ENCODE data around the gene KCNJ6.

Gene KCNJ6

GRCh38 chr21:37711836-37712568, 204.3 kb downstream of the KCNJ6 start:
- DNase-seq: peak; percentile 28

- DNase-seq: no peak
Observed at GRCh38 chr21:37711286-37711829, 204.9 kb downstream of the KCNJ6 start.

DNA sequence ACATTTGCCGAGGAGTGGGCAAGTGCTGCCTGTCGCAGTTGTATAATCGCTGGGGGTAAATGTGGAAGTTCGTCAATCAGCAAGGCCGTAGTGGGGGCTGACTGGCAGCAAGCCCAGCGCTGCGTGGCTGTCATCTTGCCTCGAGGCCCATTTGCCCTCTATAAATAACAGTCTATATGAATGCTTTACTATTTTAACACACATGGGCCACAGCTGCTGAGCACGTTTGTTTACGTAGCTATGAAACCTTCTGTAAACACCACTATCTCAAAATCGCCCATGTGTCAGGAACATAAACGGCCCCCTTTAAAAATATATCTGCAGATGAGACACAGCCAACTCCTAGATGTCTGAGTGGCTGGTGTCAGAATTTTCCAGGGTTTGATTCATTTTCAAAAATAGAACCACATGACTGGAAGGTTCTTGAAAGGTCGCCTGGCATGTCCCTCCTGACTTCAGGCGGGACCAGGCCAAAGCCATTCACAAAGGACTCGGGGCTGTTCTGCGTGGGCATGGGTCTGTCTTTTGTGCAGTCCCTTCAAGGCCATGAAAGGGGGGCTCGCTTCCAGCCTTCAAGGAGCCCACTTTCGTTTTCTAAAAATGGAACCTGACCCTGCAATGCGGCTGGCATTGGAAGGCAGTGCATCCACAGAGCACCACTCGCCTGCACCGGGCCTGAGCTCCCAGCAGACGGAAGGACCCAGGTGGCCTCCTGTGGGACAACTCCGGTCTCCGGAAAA, 205.5 kb downstream of the KCNJ6 start:
- no peak for DNase-seq

DNA sequence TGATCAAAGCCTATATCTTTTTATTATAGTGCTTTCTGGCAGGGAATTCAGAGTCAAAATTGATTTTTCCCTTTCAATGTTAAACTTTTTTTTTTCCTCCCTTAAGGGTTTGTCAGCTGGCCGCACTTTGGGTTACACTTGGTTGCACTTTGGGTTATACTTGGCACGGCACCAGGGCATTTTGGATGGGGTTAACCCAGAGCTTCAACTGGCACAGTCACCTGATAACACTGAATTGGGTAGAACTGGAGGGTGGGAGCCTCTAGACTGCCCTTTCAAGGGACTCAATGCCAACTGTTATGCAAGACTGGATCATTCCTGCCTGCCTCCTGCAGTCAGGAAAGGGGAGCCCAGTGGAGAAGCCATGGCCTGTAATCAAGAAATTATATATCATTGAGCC, 211.5 kb downstream of the KCNJ6 start:
- no peak for DNase-seq

DNA sequence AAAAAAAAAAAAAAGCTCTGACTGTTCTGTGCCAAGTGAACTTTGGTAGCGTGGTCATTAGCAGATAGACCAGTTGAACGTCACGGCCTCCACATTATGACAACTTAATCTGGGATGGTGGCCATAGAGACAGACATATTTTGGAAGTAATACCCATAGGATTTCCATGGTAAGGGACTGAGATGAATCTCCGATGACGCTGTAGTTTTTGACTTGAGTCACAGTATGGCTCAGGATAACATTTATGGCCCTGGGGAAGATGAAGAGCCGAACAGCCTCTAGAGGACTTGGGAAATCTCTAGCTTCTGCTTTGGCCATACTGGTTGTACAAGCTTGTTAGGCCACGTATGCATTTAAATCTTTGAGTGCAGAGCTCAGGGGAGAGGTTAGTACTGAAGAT, 214.0 kb downstream of the KCNJ6 start:
- no peak for DNase-seq

- peak; percentile 20 for DNase-seq
Observed at GRCh38 chr21:37700641-37701202, 215.5 kb downstream of the KCNJ6 start.

DNA sequence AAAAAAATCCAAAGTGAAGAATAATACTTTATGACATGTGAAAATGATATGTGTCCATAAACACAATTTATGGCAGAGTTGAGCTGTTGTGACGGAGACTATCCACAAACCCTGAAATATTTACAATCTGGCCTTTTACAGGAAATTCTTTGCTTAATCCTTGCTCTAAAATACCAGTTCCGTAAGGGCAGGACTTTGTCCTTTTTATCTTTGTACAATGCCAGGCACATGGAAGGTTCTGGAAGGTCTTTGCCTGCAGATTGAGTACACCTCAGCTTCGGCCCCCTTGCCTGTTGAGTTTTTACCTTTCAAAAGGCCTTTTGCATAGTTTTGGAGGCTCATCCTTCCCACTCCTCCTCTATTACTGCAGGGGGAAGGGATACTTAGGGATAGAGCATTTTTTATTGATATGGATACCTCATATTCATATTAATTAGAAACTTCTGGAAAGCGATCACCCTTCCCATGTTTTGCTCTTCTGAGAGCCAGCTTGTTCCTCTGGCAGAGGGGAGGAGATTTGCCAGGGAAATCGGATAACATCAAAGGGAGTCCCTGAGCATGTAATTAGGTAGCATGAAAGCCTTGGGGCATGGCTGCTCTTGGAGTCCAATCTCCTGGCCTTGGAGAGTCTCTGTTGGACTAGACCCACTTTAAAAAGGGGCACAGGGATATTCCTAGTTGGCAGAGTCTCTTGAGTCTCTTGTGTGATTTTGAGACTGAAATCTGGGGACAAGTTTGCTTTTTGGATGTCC, 217.1 kb downstream of the KCNJ6 start:
- DNase-seq: no peak

- DNase-seq: no peak
Observed at GRCh38 chr21:37696936-37697335, 219.3 kb downstream of the KCNJ6 start.

DNA sequence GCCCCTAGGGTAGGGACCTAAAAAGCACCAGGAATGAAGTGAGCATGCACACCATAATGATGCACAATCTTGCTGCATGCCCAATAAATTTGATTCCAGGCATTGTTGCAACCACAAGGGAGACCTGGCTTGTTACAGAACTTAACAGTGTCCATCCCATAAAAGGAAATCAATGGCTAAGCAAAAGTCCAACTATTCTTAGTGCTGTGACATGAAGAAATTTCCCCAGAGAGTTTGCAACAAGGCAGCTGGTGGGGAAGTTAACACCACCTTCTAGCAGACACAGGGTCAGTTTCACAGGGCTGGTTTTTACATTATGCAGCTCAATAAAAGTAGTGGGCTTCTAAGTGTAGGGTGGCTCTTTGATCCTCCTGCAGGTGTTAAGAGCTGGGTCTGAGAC, 221.1 kb downstream of the KCNJ6 start:
- no peak for DNase-seq

DNA sequence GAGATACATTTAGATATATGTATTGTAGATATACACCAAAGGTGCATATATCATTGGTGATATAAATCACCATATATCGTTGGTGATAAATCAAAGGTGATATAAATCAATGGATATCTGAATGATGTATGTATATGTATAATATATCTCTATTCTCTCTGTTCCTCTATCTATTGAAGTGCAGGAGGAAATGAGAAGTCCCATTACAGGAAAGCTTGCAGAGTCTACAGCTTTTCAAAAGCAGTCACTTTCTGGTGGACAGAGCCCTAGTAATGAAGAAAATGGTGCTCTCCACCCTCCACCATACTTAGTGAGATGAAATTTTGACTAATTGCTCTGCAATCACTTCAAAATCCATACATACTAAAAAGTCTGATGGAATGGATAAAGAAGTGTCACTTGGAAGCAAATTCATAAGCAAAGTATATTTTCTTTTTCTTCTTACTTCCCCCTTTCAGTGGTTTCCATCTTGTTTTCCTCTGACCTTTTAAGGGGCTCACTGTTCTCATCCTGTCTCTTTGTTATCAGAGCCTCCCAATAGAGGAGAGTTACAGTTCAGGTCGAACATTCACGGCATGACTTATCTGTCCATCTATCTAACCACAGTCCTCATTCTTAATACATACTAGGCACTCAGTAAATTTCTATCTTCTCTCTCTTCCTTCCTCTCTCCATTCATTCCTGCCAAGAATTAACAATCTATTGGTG, 227.2 kb downstream of the KCNJ6 start:
- no peak for DNase-seq

DNA sequence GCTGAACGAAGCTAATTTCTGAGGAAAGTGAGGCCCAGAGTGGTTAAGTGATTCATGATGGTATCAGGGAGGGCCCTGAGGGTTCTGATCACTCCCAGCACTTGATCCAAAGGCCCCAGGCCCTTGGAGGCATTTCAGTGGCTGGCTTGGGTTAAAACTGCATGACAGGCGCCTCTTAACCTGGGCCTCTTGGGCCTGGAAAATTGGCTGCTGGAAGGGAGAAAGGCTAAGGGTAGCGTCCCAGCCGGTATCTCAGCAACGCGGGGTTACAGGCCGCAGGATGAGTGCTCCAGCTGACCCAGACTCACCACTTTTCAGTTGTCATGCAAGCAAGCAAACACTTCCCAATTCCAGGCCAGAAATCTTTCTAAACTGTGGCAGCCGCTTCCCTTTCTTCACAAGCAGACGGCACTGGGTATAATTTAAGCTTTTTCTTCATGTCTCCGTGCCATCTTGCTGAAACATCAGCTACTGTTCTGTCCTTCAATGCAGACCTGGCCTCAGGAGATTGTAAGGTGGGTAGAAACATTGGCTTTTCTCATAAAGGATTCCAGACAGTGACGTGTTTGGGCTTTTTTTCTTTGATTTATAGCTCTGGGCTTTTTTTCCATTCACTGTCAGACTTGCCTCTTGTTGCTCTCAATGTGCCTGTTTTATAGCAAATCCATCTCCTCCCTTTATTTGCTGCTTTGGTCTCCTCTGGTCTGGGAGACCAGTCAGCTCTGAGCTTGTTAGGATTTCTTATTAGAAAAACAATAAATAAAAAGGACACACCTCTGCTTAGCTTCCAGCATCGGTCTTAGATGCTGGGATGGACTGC, 229.1 kb downstream of the KCNJ6 start:
- no peak for DNase-seq

- DNase-seq: no peak
Observed at GRCh38 chr21:37684547-37684946, 231.7 kb downstream of the KCNJ6 start.

DNA sequence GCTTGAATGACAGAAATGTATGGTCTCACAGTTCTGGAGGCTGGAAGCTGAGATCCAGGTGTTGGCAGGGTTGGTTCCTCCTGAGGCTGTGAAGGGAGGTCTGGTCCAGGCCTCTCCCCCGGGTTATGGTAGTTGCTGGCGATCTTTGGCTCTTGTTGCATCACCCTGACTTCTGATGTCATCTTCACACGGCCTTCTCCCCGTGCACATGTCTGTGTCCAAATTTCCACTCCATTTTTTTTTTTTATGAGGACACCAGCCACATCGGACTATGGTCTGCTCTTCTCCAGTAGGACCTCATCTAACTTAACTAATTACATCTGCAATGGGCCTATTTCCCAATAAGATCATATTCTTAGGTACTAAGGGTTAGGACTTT, 232.2 kb downstream of the KCNJ6 start:
- no peak for DNase-seq

GRCh38 chr21:37683396-37684114, 232.7 kb downstream of the KCNJ6 start:
- no peak for DNase-seq

GRCh38 chr21:37682966-37683365, 233.3 kb downstream of the KCNJ6 start:
- DNase-seq: no peak

DNA sequence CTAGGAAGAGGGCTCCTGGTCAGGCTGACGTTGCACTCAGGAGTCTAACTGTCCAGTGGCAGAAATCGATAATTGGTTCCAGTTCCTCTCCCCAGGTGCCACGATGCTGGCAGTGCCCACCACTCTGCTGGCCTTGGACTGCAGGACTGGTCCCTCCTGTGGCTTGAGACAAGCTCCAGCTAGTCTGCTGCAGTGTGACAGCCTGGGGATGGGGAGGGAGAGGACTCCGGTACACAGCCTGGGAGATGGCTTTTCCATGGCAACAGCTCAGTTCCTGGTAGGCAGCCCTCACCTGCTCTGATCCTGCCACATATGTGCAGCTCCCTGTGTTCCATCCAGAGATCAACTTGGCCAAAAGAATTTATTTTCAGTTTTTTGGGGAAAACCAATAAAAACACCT, 239.3 kb downstream of the KCNJ6 start:
- DNase-seq: no peak

- no peak for DNase-seq
Observed at GRCh38 chr21:37675202-37675801, 241.0 kb downstream of the KCNJ6 start.

DNA sequence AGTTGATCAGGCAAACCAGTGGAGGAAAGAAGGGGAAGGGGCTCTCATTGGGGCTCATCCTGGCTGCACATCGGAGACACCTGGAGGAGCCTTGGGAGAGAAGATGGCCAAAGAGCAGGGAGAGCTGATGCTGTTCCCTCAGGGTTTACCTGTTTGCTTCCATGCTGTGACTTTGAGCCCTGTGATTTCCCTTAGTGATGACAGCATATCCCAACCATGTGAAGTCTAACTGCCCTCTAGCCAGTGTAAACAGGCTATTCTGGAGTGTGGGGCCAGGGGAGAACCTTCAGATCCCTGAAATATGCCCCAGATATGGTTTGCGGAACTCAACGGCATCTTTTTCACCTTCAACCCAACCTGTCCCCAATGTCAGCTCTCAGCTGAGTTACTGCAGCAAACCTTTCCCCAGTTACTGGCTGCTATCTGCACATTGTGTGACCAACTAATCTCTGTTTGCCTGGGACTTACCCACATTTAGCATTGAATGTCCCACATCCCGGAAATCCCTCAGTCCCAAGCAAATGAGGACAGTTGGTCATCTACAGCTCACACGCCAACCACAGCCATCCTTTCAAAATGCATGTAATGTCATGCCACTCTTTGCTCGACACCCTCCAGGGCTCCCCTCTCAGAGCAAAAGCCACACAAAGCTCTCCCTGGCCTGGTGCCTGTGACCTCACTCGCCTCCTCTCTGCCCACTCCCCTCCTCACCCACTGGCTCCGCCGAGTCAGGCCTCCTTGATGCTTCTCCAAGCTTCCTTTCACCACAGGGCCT, 242.3 kb downstream of the KCNJ6 start:
- no peak for DNase-seq

GRCh38 chr21:37671381-37671780, 244.9 kb downstream of the KCNJ6 start:
- DNase-seq: no peak

GRCh38 chr21:37670883-37671282, 245.4 kb downstream of the KCNJ6 start:
- no peak for DNase-seq

All from GF-D8 (cell line).